ENCODE data around the gene PLD2.
"Not testable (repeated sequence)": the region's sequence is repeated elsewhere in the genome, so short reads cannot be mapped to it uniquely, and the experiment has no call there.

Gene PLD2

DNA sequence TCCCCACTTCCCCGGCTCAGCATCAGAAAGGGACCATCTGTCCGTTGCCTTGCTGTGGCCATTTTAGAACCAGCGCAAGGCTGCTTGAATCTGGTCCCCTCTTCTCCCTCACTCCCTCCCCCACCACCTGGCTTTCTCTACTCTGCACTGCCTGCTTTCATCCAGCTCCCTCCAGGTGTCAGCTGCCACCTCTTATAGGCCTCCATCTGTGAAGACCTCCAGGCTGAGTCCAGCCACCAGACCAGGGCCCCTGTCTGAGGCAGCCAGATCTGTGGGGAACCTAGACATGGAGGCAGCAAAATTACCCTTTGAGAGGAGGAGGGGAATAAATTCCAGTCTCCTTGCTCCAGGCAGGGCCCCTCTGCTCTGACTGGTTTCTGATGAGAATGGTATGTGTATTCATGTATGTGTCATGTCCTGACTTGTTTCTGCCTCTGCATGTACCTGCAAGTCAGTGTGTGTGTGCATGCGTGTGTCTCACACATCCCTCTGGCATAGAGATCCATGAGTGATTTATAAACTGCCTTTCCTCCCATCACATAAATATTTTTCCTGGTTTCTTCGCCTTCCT, 47.2 kb downstream of the PLD2 start:
- Histone ChIP-seq H3K79me1 (ENCODE audit: low read length) (peaks cover 5% of the 10 kb centered on the region), H3K56ac (ENCODE audit: low read length) (peak overlapping the region; percentile 65), H2AK5ac (ENCODE audit: low read length) (no peak overlapping the region), H2BK120ac (ENCODE audit: low read depth, low read length) (no peak overlapping the region), H2BK15ac (replicated peaks; ENCODE audit: low read depth) (no peak overlapping the region), H3K23ac (ENCODE audit: low read length) (no peak overlapping the region), H3K4me1 (ENCODE audit: control insufficient read depth, low read depth, low read length) (peaks cover 23% of the 10 kb centered on the region), H3K18ac (ENCODE audit: low read length) (no peak overlapping the region), H4K8ac (ENCODE audit: low read depth, low read length) (no peak overlapping the region), H3K36me3 (ENCODE audit: control insufficient read depth, insufficient read depth, low read length) (no peaks in the 10 kb centered on the region), H3K4me3 (ENCODE audit: low read length) (no peak overlapping the region), H2BK5ac (ENCODE audit: low read length) (no peak overlapping the region), H3K4me2 (ENCODE audit: low read length) (no peak overlapping the region), H3K27ac (ENCODE audit: low read depth, low read length) (no peak overlapping the region), H4K5ac (ENCODE audit: low read length) (no peak overlapping the region), H3K27me3 (ENCODE audit: insufficient read depth, low read length, poor library complexity) (no peaks in the 10 kb centered on the region), H3K9ac (ENCODE audit: low read length) (no peak overlapping the region), H3K79me2 (ENCODE audit: control insufficient read depth, insufficient read depth, low read length) (no peaks in the 10 kb centered on the region), H3K4ac (ENCODE audit: low read depth, low read length) (no peak overlapping the region)
- peak; percentile 71 for DNase-seq
- no CpG with 5 or more reads among the region's 5 CpGs for WGBS (ENCODE audit: extremely low coverage, insufficient coverage, low lambda C conversion rate)

DNA sequence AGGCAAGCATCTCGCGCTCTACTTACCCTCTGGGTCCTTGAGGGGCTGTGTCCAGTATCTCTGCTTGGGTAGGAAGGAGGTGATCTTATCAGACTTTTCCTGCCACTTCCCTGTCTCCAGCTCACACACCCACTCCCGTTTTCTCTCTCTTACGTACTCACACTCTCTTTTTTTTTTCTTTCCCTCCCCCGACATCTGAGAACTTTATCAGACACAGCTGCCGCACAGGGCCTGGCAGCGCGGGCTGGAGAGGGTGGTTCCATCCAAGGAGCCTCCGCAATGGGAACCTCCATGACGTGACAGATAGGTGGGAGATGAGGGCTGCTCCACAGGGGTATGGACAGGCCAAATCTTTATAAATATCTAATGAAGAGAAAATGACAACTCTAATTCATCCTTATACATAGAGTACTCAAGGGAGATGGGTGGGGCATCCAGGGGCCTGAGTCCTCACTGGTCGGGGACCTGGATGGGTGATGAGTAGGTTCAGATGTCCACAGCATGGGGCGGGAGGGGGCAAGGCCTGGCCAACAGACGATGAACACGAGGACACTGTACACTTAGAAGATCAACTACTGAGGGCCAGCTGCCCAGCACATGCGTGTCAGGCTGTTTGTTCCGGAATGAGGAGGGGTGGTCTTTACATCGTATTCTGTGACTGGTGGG, 49.5 kb downstream of the PLD2 start:
- Histone ChIP-seq H3K9ac (ENCODE audit: low read length) (no peak overlapping the region), H3K27ac (ENCODE audit: low read depth, low read length) (no peak overlapping the region), H3K23ac (ENCODE audit: low read length) (no peak overlapping the region), H3K79me2 (ENCODE audit: control insufficient read depth, insufficient read depth, low read length) (no peaks in the 10 kb centered on the region), H3K79me1 (ENCODE audit: low read length) (peaks cover under 1% of the 10 kb centered on the region), H3K56ac (ENCODE audit: low read length) (no peak overlapping the region), H3K4ac (ENCODE audit: low read depth, low read length) (no peak overlapping the region), H3K27me3 (ENCODE audit: insufficient read depth, low read length, poor library complexity) (no peaks in the 10 kb centered on the region), H4K8ac (ENCODE audit: low read depth, low read length) (no peak overlapping the region), H3K36me3 (ENCODE audit: control insufficient read depth, insufficient read depth, low read length) (no peaks in the 10 kb centered on the region), H2AK5ac (ENCODE audit: low read length) (no peak overlapping the region), H2BK120ac (ENCODE audit: low read depth, low read length) (no peak overlapping the region), H3K18ac (ENCODE audit: low read length) (no peak overlapping the region), H4K5ac (ENCODE audit: low read length) (no peak overlapping the region), H3K4me1 (ENCODE audit: control insufficient read depth, low read depth, low read length) (peaks cover 19% of the 10 kb centered on the region), H2BK15ac (replicated peaks; ENCODE audit: low read depth) (no peak overlapping the region), H2BK5ac (ENCODE audit: low read length) (no peak overlapping the region), H3K4me2 (ENCODE audit: low read length) (no peak overlapping the region), H3K4me3 (ENCODE audit: low read length) (no peak overlapping the region)
- WGBS (ENCODE audit: extremely low coverage, insufficient coverage, low lambda C conversion rate) = 100% methylated on average over 3 of the region's 17 CpGs
- no peak for DNase-seq

DNA sequence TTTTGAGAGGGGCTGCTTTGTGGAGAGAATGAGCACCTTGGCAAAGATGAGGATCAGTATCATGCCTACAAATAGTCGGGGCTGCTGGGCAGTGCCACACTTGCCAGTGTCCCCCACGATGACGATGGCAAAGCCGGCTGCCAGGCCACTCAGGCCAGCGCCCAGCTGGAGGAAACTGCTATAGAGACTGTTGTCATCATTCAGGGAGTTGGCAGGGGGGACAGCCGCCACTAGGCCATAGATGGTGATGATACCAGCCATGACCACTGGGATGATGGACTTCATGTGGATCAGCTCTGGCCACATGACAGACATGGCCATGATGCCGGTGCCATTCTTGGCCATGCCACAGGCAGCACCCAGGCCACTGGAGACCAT, 50.0 kb downstream of the PLD2 start:
- no peak overlapping the region for H2BK5ac ChIP-seq (ENCODE audit: low read length)
- no peaks in the 10 kb centered on the region for H3K79me1 ChIP-seq (ENCODE audit: low read length)
- no peak overlapping the region for H2AK5ac ChIP-seq (ENCODE audit: low read length)
- no peak overlapping the region for H3K4me3 ChIP-seq (ENCODE audit: low read length)
- WGBS (ENCODE audit: extremely low coverage, insufficient coverage, low lambda C conversion rate) = no CpG with 5 or more reads among the region's 7 CpGs
- H3K36me3 ChIP-seq (ENCODE audit: control insufficient read depth, insufficient read depth, low read length) = no peaks in the 10 kb centered on the region
- H3K56ac ChIP-seq (ENCODE audit: low read length) = peak overlapping the region; percentile 2
- no peak overlapping the region for H2BK15ac ChIP-seq (replicated peaks; ENCODE audit: low read depth)
- H3K27ac ChIP-seq (ENCODE audit: low read depth, low read length) = no peak overlapping the region
- H4K5ac ChIP-seq (ENCODE audit: low read length) = no peak overlapping the region
- DNase-seq = no peak
- H3K9ac ChIP-seq (ENCODE audit: low read length) = no peak overlapping the region
- no peak overlapping the region for H3K4me2 ChIP-seq (ENCODE audit: low read length)
- peaks cover 19% of the 10 kb centered on the region for H3K4me1 ChIP-seq (ENCODE audit: control insufficient read depth, low read depth, low read length)
- no peak overlapping the region for H4K8ac ChIP-seq (ENCODE audit: low read depth, low read length)
- no peak overlapping the region for H2BK120ac ChIP-seq (ENCODE audit: low read depth, low read length)
- no peaks in the 10 kb centered on the region for H3K27me3 ChIP-seq (ENCODE audit: insufficient read depth, low read length, poor library complexity)
- H3K23ac ChIP-seq (ENCODE audit: low read length) = no peak overlapping the region
- no peak overlapping the region for H3K18ac ChIP-seq (ENCODE audit: low read length)
- H3K79me2 ChIP-seq (ENCODE audit: control insufficient read depth, insufficient read depth, low read length) = no peaks in the 10 kb centered on the region
- H3K4ac ChIP-seq (ENCODE audit: low read depth, low read length) = no peak overlapping the region

DNA sequence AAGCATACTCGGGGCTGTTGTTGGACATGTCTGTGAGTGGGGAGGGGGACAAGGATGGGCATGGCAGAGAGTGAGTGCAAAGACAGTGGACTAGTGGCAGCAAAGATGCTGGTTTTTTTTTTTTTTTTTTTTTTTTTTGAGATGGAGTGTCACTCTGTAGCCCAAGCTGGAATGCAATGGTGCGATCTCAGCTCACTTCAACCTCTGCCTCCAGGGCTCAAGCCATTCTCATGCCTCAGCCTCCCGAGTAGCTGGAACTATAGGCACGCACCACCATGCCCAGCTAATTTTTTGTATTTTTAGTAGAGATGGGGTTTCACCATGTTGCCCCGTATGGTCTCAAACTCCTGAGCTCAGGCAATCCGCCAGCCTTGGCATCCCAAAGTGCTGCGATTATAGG, 50.4 kb downstream of the PLD2 start:
- not testable (repeated sequence) for H3K4ac ChIP-seq (ENCODE audit: low read depth, low read length); H2AK5ac ChIP-seq (ENCODE audit: low read length); H2BK5ac ChIP-seq (ENCODE audit: low read length); H3K4me2 ChIP-seq (ENCODE audit: low read length); H3K4me3 ChIP-seq (ENCODE audit: low read length); DNase-seq; H2BK15ac ChIP-seq (replicated peaks; ENCODE audit: low read depth); H3K23ac ChIP-seq (ENCODE audit: low read length); H3K79me1 ChIP-seq (ENCODE audit: low read length); H4K8ac ChIP-seq (ENCODE audit: low read depth, low read length); H3K79me2 ChIP-seq (ENCODE audit: control insufficient read depth, insufficient read depth, low read length); H3K27me3 ChIP-seq (ENCODE audit: insufficient read depth, low read length, poor library complexity); H2BK120ac ChIP-seq (ENCODE audit: low read depth, low read length); H3K27ac ChIP-seq (ENCODE audit: low read depth, low read length); H3K36me3 ChIP-seq (ENCODE audit: control insufficient read depth, insufficient read depth, low read length); H3K18ac ChIP-seq (ENCODE audit: low read length); H4K5ac ChIP-seq (ENCODE audit: low read length); H3K9ac ChIP-seq (ENCODE audit: low read length)
- Histone ChIP-seq H3K56ac (ENCODE audit: low read length) (peak overlapping the region; percentile 76), H3K4me1 (ENCODE audit: control insufficient read depth, low read depth, low read length) (peaks cover 19% of the 10 kb centered on the region)
- WGBS (ENCODE audit: extremely low coverage, insufficient coverage, low lambda C conversion rate) = no CpG with 5 or more reads among the region's 7 CpGs

DNA sequence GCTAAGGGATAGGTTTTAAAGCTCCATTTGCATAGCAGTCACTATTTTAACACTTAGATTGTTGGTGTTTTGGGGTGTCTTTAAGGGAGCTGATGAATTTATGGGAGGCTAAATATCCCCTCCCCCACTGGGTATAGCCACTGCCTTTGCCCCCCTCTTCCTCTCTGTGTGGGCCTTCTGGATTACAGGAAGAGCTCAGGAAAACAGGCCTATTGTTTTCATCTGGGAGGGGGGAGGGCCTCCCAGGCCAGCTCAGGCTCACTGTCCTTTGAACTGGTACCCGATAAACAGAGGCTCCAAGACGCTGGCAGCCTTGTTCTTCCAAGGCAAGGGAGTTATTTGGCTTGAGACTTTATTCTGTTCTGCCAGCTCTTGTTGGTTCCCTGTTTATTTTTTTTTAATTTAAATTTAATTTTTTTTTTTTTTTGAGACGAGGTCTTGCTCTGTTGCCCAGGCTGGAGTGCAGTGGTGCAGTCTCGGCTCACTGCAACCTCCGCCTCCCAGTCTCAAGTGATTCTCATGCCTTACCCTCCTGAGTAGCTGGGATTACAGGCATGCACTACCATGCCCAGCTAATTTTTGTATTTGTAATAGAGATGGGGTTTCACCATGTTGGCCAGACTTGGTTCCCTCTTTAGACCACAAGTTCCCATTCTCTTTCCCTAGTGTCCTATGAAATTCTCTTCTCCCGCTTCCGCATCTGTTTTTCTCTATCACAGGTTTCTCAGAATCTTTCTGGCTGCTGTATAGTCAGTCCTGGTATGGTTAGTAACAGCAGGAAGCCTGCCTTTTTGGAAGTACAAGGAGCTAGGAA, 51.3 kb downstream of the PLD2 start:
- Histone ChIP-seq H3K79me1 (ENCODE audit: low read length) (peaks cover 2% of the 10 kb centered on the region), H3K4me3 (ENCODE audit: low read length) (no peak overlapping the region), H3K23ac (ENCODE audit: low read length) (no peak overlapping the region), H2AK5ac (ENCODE audit: low read length) (no peak overlapping the region), H3K4me1 (ENCODE audit: control insufficient read depth, low read depth, low read length) (peaks cover 19% of the 10 kb centered on the region), H4K5ac (ENCODE audit: low read length) (no peak overlapping the region), H3K9ac (ENCODE audit: low read length) (peak overlapping the region; percentile 50), H3K4me2 (ENCODE audit: low read length) (no peak overlapping the region), H2BK120ac (ENCODE audit: low read depth, low read length) (no peak overlapping the region), H3K79me2 (ENCODE audit: control insufficient read depth, insufficient read depth, low read length) (no peaks in the 10 kb centered on the region), H3K36me3 (ENCODE audit: control insufficient read depth, insufficient read depth, low read length) (no peaks in the 10 kb centered on the region), H3K4ac (ENCODE audit: low read depth, low read length) (no peak overlapping the region), H3K27me3 (ENCODE audit: insufficient read depth, low read length, poor library complexity) (no peaks in the 10 kb centered on the region), H2BK15ac (replicated peaks; ENCODE audit: low read depth) (no peak overlapping the region), H3K18ac (ENCODE audit: low read length) (peak overlapping the region; percentile 43), H4K8ac (ENCODE audit: low read depth, low read length) (no peak overlapping the region), H3K56ac (ENCODE audit: low read length) (no peak overlapping the region), H3K27ac (ENCODE audit: low read depth, low read length) (peak overlapping the region; percentile 49), H2BK5ac (ENCODE audit: low read length) (no peak overlapping the region)
- peak; percentile 63 for DNase-seq
- WGBS (ENCODE audit: extremely low coverage, insufficient coverage, low lambda C conversion rate) = no CpG with 5 or more reads among the region's 7 CpGs

Data from mesendoderm (in vitro differentiated cells).